Neuronal stem cell (in vitro differentiated cells): ENCODE data around the gene CASTOR1.

ENCODE experiments used
- DNase-seq: peaks from one replicate; pipeline ENCODE4 v3.0.0-alpha.2; 2013; ENCODE audit warnings: low spot score
- H2AFZ ChIP-seq: one replicate; pipeline ENCODE4 v1.6.1; 2013; ENCODE audit warnings: mild to moderate bottlenecking, low read length, inconsistent platforms
- H2AK5ac ChIP-seq: 2 replicates; pipeline ENCODE4 v1.6.1; 2013; ENCODE audit warnings: low read depth, mild to moderate bottlenecking, inconsistent platforms, low read length, moderate library complexity, mixed read lengths
- H2BK120ac ChIP-seq: 2 replicates; pipeline ENCODE4 v1.6.1; 2013; ENCODE audit warnings: low read depth, mild to moderate bottlenecking, inconsistent platforms, low read length, moderate library complexity, mixed read lengths
- H2BK12ac ChIP-seq: one replicate; pipeline ENCODE4 v1.6.1; 2013; ENCODE audit warnings: low read length, inconsistent platforms
- H2BK15ac ChIP-seq: 2 replicates; pipeline ENCODE4 v1.6.1; 2013; ENCODE audit warnings: mild to moderate bottlenecking, low read length, inconsistent platforms, mixed read lengths
- H2BK5ac ChIP-seq: one replicate; pipeline ENCODE4 v1.6.1; 2013; ENCODE audit warnings: inconsistent platforms, mild to moderate bottlenecking, low read length, moderate library complexity
- H3K14ac ChIP-seq: one replicate; pipeline ENCODE4 v1.6.1; 2013; ENCODE audit warnings: low read length, inconsistent platforms
- H3K18ac ChIP-seq: 2 replicates; pipeline ENCODE4 v1.6.1; 2013; ENCODE audit warnings: low read length, inconsistent platforms
- H3K23ac ChIP-seq: 2 replicates; pipeline ENCODE4 v1.6.1; 2013; ENCODE audit warnings: low read depth, mild to moderate bottlenecking, mixed read lengths, low read length, inconsistent platforms; ENCODE audit not compliant: poor library complexity
- H3K27ac ChIP-seq: replicated peaks from 3 replicates; pipeline ENCODE4 v1.5.1; 2013; ENCODE audit warnings: low read length, inconsistent platforms
- H3K27me3 ChIP-seq, 3 experiments: 2 replicates each; pipeline ENCODE4 v1.6.1; 2013; ENCODE audit warnings: low read length in 3 of 3, mild to moderate bottlenecking in 2 of 3, inconsistent platforms in 1 of 3, low read depth in 1 of 3, mixed read lengths in 1 of 3, moderate library complexity in 1 of 3; ENCODE audit not compliant: control insufficient read depth in 3 of 3, insufficient read depth in 3 of 3
- H3K36me3 ChIP-seq, 2 donors: replicated peaks in 1 of 2; 2 replicates each; pipeline ENCODE4 v1.6.1; 2013; ENCODE audit warnings: low read length in 2 of 2; ENCODE audit not compliant: control insufficient read depth in 2 of 2, insufficient read depth in 2 of 2
- H3K4ac ChIP-seq: 2 replicates; pipeline ENCODE4 v1.6.1; 2013; ENCODE audit warnings: inconsistent platforms, mild to moderate bottlenecking, low read length, moderate library complexity
- H3K4me1 ChIP-seq, 2 donors: 1 replicate in 1 of 2; 2 replicates in 1 of 2; pipeline ENCODE4 v1.6.1; 2013; ENCODE audit warnings: low read length in 2 of 2, low read depth in 1 of 2; ENCODE audit not compliant: control insufficient read depth in 2 of 2, insufficient read depth in 1 of 2
- H3K4me2 ChIP-seq: one replicate; pipeline ENCODE4 v1.6.1; 2013; ENCODE audit warnings: mild to moderate bottlenecking, low read length, inconsistent platforms; ENCODE audit not compliant: insufficient read depth, poor library complexity, severe bottlenecking
- H3K4me3 ChIP-seq, 2 donors: 2 replicates each; pipeline ENCODE4 v1.5.1; 2013; ENCODE audit warnings: low read length in 2 of 2, mild to moderate bottlenecking in 2 of 2, inconsistent platforms in 1 of 2, moderate library complexity in 1 of 2
- H3K79me1 ChIP-seq: one replicate; pipeline ENCODE4 v1.6.1; 2013; ENCODE audit warnings: low read depth, mild to moderate bottlenecking, inconsistent platforms, low read length, moderate library complexity
- H3K9ac ChIP-seq: one replicate; pipeline ENCODE4 v1.6.1; 2013; ENCODE audit warnings: mild to moderate bottlenecking, low read depth, low read length, inconsistent platforms; ENCODE audit not compliant: poor library complexity
- H3K9me3 ChIP-seq, 2 donors: replicated peaks in 1 of 2; 2 replicates each; pipeline versions ENCODE3 to v1.6.1; 2013; ENCODE audit warnings: low read length in 2 of 2, mild to moderate bottlenecking in 2 of 2, inconsistent platforms in 1 of 2, low read depth in 1 of 2, mixed read lengths in 1 of 2, moderate library complexity in 1 of 2; ENCODE audit not compliant: control insufficient read depth in 2 of 2, insufficient read depth in 1 of 2
- H4K8ac ChIP-seq: one replicate; pipeline ENCODE4 v1.6.1; 2013; ENCODE audit warnings: low read depth, mild to moderate bottlenecking, inconsistent platforms, low read length, moderate library complexity
- H4K91ac ChIP-seq: one replicate; pipeline ENCODE4 v1.6.1; 2013; ENCODE audit warnings: low read length, low read depth, mild to moderate bottlenecking, inconsistent platforms; ENCODE audit not compliant: poor library complexity
- whole genome bisulfite sequencing, 2 donors: extraction: QIAGEN DNeasy Blood & Tissue Kit; methylation state at CpG; one replicate each; pipeline ENCODE4 v1.1.7; 2013; ENCODE audit warnings: missing lambda C conversion rate in 2 of 2, mixed read lengths in 1 of 2; ENCODE audit not compliant: insufficient read length in 2 of 2, insufficient replicate concordance in 1 of 2; ENCODE audit errors: extremely low coverage in 2 of 2; 5-methylcytosine and 5-hydroxymethylcytosine counted together

The CASTOR1 gene

GRCh38 chr22:30275625-30276024, 13.7 kb downstream of the CASTOR1 start:
- H3K18ac ChIP-seq = no peak overlapping the region
- peak overlapping the region; percentile 16 for H2AK5ac ChIP-seq
- no peak overlapping the region for H2BK5ac ChIP-seq
- peaks cover 2% of the 10 kb centered on the region for H3K79me1 ChIP-seq
- H4K8ac ChIP-seq = no peak overlapping the region
- H3K27ac ChIP-seq = no peak overlapping the region
- no peaks in the 10 kb centered on the region for H3K36me3 ChIP-seq
- no peak for DNase-seq
- no peak overlapping the region for H2BK12ac ChIP-seq
- H4K91ac ChIP-seq = no peak overlapping the region
- H2AFZ ChIP-seq = no peak overlapping the region
- H3K4me2 ChIP-seq = no peak overlapping the region
- H3K14ac ChIP-seq = no peak overlapping the region
- H2BK15ac ChIP-seq = no peak overlapping the region
- H3K9ac ChIP-seq = no peak overlapping the region
- H3K23ac ChIP-seq = no peak overlapping the region
- H3K9me3 ChIP-seq = no peaks in the 10 kb centered on the region
- no peak overlapping the region for H2BK120ac ChIP-seq
- no CpG with 5 or more reads among the region's 8 CpGs for WGBS, 2 donors
- H3K4me1 ChIP-seq = peaks cover 6 to 8% of the 10 kb centered on the region in 2 donors
- H3K4ac ChIP-seq = no peak overlapping the region
- H3K4me3 ChIP-seq = no peak overlapping the region
- H3K27me3 ChIP-seq = peaks cover 0 to 18% (median 1%) of the 10 kb centered on the region in 3 experiments

GRCh38 chr22:30274437-30274812, 14.9 kb downstream of the CASTOR1 start:
- Histone ChIP-seq H4K8ac (no peak overlapping the region), H3K4me1 (peaks cover 6 to 8% of the 10 kb centered on the region in 2 donors), H3K9me3 (no peaks in the 10 kb centered on the region), H3K79me1 (peaks cover 2% of the 10 kb centered on the region), H3K4ac (no peak overlapping the region), H3K27ac (no peak overlapping the region), H3K36me3 (no peaks in the 10 kb centered on the region), H2AK5ac (peak overlapping the region; percentile 37), H2BK120ac (no peak overlapping the region), H3K14ac (no peak overlapping the region), H2BK5ac (peak overlapping the region; percentile 16), H2BK15ac (peak overlapping the region; percentile 22), H3K27me3 (peaks cover 0 to 18% (median 1%) of the 10 kb centered on the region in 3 experiments), H2AFZ (no peak overlapping the region), H3K4me3 (no peak overlapping the region), H2BK12ac (no peak overlapping the region), H4K91ac (no peak overlapping the region), H3K9ac (peak overlapping the region; percentile 30), H3K4me2 (no peak overlapping the region), H3K18ac (no peak overlapping the region), H3K23ac (no peak overlapping the region)
- no peak for DNase-seq
- no CpG with 5 or more reads among the region's 9 CpGs for WGBS, 2 donors

GRCh38 chr22:30273711-30274436, 15.4 kb downstream of the CASTOR1 start:
- Histone ChIP-seq H3K36me3 (no peaks in the 10 kb centered on the region), H3K4me3 (no peak overlapping the region), H3K27ac (no peak overlapping the region), H2BK120ac (no peak overlapping the region), H2BK5ac (peak overlapping the region; percentile 16), H3K27me3 (peaks cover 0 to 18% (median 1%) of the 10 kb centered on the region in 3 experiments), H2AK5ac (peak overlapping the region; percentile 66), H3K4me2 (no peak overlapping the region), H4K91ac (no peak overlapping the region), H3K9me3 (no peaks in the 10 kb centered on the region), H2BK12ac (no peak overlapping the region), H4K8ac (peak overlapping the region; percentile 45), H3K4me1 (peaks cover 6 to 8% of the 10 kb centered on the region in 2 donors), H2BK15ac (no peak overlapping the region), H3K23ac (no peak overlapping the region), H3K9ac (peak overlapping the region; percentile 30), H3K79me1 (peaks cover 2% of the 10 kb centered on the region), H3K4ac (no peak overlapping the region), H3K18ac (peak overlapping the region; percentile 7), H2AFZ (no peak overlapping the region), H3K14ac (no peak overlapping the region)
- no CpG with 5 or more reads among the region's 10 CpGs for WGBS, 2 donors
- no peak for DNase-seq

GRCh38 chr22:30272781-30273601, 16.3 kb downstream of the CASTOR1 start:
- WGBS, 2 donors = no CpG with 5 or more reads among the region's 16 CpGs

More at GRCh38 chr22:30272781-30273601, 16.3 kb downstream of the CASTOR1 start:
- no peak overlapping the region for H3K4me2 ChIP-seq
- H3K79me1 ChIP-seq = no peaks in the 10 kb centered on the region
- peaks cover 0 to 18% (median 0%) of the 10 kb centered on the region in 3 experiments for H3K27me3 ChIP-seq
- DNase-seq = no peak
- H2BK5ac ChIP-seq = no peak overlapping the region
- H2AK5ac ChIP-seq = no peak overlapping the region
- no peak overlapping the region for H3K27ac ChIP-seq
- H3K18ac ChIP-seq = no peak overlapping the region
- H3K9me3 ChIP-seq = no peaks in the 10 kb centered on the region
- no peak overlapping the region for H3K4ac ChIP-seq
- no peak overlapping the region for H3K4me3 ChIP-seq
- H3K4me1 ChIP-seq = peaks cover 4% of the 10 kb centered on the region in 2 donors
- no peak overlapping the region for H2AFZ ChIP-seq
- H2BK12ac ChIP-seq = no peak overlapping the region
- no peak overlapping the region for H2BK120ac ChIP-seq
- no peak overlapping the region for H3K14ac ChIP-seq
- no peak overlapping the region for H2BK15ac ChIP-seq
- H4K8ac ChIP-seq = no peak overlapping the region
- no peaks in the 10 kb centered on the region for H3K36me3 ChIP-seq
- H3K9ac ChIP-seq = no peak overlapping the region
- no peak overlapping the region for H4K91ac ChIP-seq
- no peak overlapping the region for H3K23ac ChIP-seq
